Parathyroid adenoma (tissue), 2 donors: Measurements from ENCODE around the gene PRSS27.

Experiments
- H2AFZ ChIP-seq: fragments of 300-600 bp; sonication (generic); one replicate; pipeline ENCODE4 v1.7.0; 2017; ENCODE audit warnings: antibody characterized with exemption, mild to moderate bottlenecking
- H3K27ac ChIP-seq: fragments of 300-600 bp; sonication (generic); one replicate; pipeline ENCODE4 v1.7.0; 2017
- H3K27me3 ChIP-seq: fragments of 300-600 bp; sonication (generic); one replicate; pipeline ENCODE4 v1.7.0; 2017; ENCODE audit warnings: low read length; ENCODE audit not compliant: control insufficient read depth, insufficient read depth
- H3K36me3 ChIP-seq: fragments of 300-600 bp; sonication (generic); one replicate; pipeline ENCODE4 v1.7.0; 2017; ENCODE audit warnings: low read length; ENCODE audit not compliant: control insufficient read depth, insufficient read depth
- H3K4me1 ChIP-seq: fragments of 300-600 bp; sonication (generic); one replicate; pipeline ENCODE4 v1.7.0; 2017; ENCODE audit warnings: control low read depth
- H3K4me2 ChIP-seq: fragments of 300-600 bp; sonication (generic); one replicate; pipeline ENCODE4 v1.7.0; 2017; ENCODE audit warnings: low read length
- H3K4me3 ChIP-seq: fragments of 300-600 bp; sonication (generic); one replicate; pipeline ENCODE4 v1.7.0; 2017; ENCODE audit warnings: low read depth, low read length
- H3K79me2 ChIP-seq: fragments of 300-600 bp; sonication (generic); one replicate; pipeline ENCODE4 v1.7.0; 2017; ENCODE audit warnings: control low read depth
- H3K9ac ChIP-seq: fragments of 300-600 bp; sonication (generic); one replicate; pipeline ENCODE4 v1.7.0; 2017; ENCODE audit warnings: mild to moderate bottlenecking
- H3K9me3 ChIP-seq: fragments of 300-600 bp; sonication (generic); one replicate; pipeline ENCODE4 v1.7.0; 2017; ENCODE audit warnings: low read length; ENCODE audit not compliant: control insufficient read depth
- CTCF ChIP-seq: fragments of 300-600 bp; sonication (generic); IDR thresholded peaks from one replicate; pipeline ENCODE4 v1.7.0; 2017; ENCODE audit warnings: antibody characterized with exemption, mild to moderate bottlenecking
- donor health status: primary hyperparathyroidism.

The PRSS27 gene

GRCh38 chr16:2739625-2740430, 19.8 kb upstream of the PRSS27 start:
- H2AFZ ChIP-seq = no peak overlapping the region
- H3K9me3 ChIP-seq = no peaks in the 10 kb centered on the region
- H3K27ac ChIP-seq = no peak overlapping the region
- TF ChIP-seq CTCF = no peak
- no peaks in the 10 kb centered on the region for H3K79me2 ChIP-seq
- no peaks in the 10 kb centered on the region for H3K4me1 ChIP-seq
- H3K4me2 ChIP-seq = no peak overlapping the region
- H3K4me3 ChIP-seq = no peak overlapping the region
- H3K36me3 ChIP-seq = no peaks in the 10 kb centered on the region
- no peaks in the 10 kb centered on the region for H3K27me3 ChIP-seq
- H3K9ac ChIP-seq = no peak overlapping the region

GRCh38 chr16:2738615-2739014, 18.6 kb upstream of the PRSS27 start:
- no peak overlapping the region for H3K4me2 ChIP-seq

GRCh38 chr16:2737895-2738418, 17.9 kb upstream of the PRSS27 start:
- no peaks in the 10 kb centered on the region for H3K27me3 ChIP-seq
- H3K79me2 ChIP-seq = no peaks in the 10 kb centered on the region
- H3K4me1 ChIP-seq = no peaks in the 10 kb centered on the region
- no peak overlapping the region for H3K4me3 ChIP-seq
- H3K9ac ChIP-seq = no peak overlapping the region
- no peak for TF ChIP-seq CTCF
- H3K27ac ChIP-seq = no peak overlapping the region
- no peaks in the 10 kb centered on the region for H3K9me3 ChIP-seq
- no peaks in the 10 kb centered on the region for H3K36me3 ChIP-seq
- no peak overlapping the region for H2AFZ ChIP-seq
- no peak overlapping the region for H3K4me2 ChIP-seq

More at GRCh38 chr16:2738615-2739014, 18.6 kb upstream of the PRSS27 start:
- H3K27me3 ChIP-seq = no peaks in the 10 kb centered on the region
- H3K4me3 ChIP-seq = no peak overlapping the region
- TF ChIP-seq CTCF = no peak
- no peak overlapping the region for H3K9ac ChIP-seq
- H3K79me2 ChIP-seq = no peaks in the 10 kb centered on the region
- H3K27ac ChIP-seq = no peak overlapping the region
- no peak overlapping the region for H2AFZ ChIP-seq
- no peaks in the 10 kb centered on the region for H3K9me3 ChIP-seq
- no peaks in the 10 kb centered on the region for H3K36me3 ChIP-seq
- no peaks in the 10 kb centered on the region for H3K4me1 ChIP-seq

- H3K36me3 ChIP-seq = no peaks in the 10 kb centered on the region
- H3K9ac ChIP-seq = no peak overlapping the region
- no peak overlapping the region for H2AFZ ChIP-seq
- TF ChIP-seq CTCF = no peak
- no peaks in the 10 kb centered on the region for H3K27me3 ChIP-seq
- no peaks in the 10 kb centered on the region for H3K79me2 ChIP-seq
- no peaks in the 10 kb centered on the region for H3K4me1 ChIP-seq
- H3K27ac ChIP-seq = no peak overlapping the region
- H3K4me3 ChIP-seq = no peak overlapping the region
- H3K9me3 ChIP-seq = no peaks in the 10 kb centered on the region
- no peak overlapping the region for H3K4me2 ChIP-seq
These were observed 17.2 kb upstream of the PRSS27 start for GRCh38 chr16:2737238-2737605.
